Measurements from ENCODE around the gene ANKRD36C.
"Not testable (repeated sequence)": the region's sequence is repeated elsewhere in the genome, so short reads cannot be mapped to it uniquely, and the experiment has no call there.

The ANKRD36C gene

DNA sequence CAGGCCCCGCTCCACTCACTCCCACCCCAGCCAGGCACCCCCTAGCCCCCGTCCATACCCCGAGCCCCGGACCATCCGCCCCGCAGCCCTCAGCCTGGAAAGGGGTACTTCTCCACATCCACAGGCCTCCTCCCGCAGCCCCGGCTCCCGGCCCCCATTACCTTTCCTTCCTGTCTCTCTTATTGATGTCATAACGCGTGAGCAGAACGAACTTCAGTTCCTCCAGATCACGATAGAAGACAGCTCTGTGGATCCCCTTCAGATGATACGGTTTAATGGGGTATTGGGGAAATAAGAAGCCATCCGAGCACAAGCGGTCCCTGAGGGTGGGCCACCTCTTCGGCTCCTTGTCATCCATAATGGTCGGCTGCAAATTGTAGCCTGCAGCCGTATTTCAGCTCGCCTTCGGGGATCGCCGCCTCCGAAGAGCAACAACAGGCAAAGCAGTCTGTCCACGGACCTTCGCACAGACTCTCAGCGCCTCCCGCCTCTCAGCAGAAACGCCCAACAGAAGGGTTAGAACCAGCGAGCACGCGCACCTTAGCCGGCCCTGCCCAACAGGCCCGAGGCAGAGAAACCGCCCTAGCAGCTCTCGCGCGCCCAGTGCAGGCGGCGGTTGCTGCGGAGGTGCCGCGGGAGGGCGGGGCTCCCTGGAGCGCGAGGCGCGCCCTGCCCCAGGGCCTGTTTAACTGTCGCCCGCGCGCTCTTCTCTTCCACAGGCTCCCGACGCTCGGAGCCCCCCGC is at the start of gene ANKRD36C:
Gene ANKRD36C, minus strand, starts transcription at position 474 of the 744 bp plus-strand sequence. Its CDS starts 116 bp downstream, at position 358.
- not testable (repeated sequence) for DNase-seq

DNA sequence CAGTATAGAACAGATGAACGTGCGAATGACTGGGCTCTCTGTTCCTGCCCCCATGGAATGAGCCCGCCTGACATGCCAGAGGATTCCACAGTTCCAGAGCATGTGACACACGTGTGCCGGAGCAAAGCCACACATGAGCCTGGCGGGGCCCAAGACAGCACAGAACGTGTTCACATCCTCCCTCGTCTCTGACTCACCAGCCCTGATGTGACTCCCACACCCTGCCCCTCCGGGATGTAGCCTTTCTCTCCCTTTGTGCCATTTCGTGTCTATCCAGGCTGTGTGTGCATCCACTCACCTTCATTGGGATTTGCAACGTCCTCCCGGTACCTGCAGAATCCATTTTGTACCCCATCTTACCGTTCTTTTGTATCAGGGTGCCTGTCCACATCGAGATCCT is 43.9 kb upstream of the ANKRD36C start:
- not testable (repeated sequence) for DNase-seq

DNA sequence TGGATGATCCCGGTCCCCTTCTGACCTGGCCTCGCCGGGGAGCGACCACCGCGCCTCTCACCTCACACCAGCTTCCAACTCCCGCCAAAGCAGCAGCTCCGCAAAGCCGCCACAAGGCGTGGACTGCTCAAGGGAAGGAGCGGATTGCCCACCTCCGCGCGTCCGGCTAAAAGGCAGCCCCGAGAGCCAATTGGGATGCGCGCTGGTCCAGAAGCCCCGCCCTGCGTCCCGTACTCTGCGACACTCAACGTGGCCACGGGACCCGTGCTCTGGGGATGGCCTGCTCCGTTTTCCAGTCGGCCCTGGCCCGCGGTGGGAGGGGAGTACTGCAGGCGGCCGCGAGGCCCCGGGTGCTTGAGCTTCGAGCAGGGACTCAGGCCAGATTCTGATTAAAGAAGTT is 43.2 kb upstream of the ANKRD36C start, which contains the start of gene GPAT2:
Gene GPAT2, minus strand, starts transcription at position 125 of the 400 bp plus-strand sequence. CDS start 2,557 bp downstream, outside the sequence.
- not testable (repeated sequence) for DNase-seq

DNA sequence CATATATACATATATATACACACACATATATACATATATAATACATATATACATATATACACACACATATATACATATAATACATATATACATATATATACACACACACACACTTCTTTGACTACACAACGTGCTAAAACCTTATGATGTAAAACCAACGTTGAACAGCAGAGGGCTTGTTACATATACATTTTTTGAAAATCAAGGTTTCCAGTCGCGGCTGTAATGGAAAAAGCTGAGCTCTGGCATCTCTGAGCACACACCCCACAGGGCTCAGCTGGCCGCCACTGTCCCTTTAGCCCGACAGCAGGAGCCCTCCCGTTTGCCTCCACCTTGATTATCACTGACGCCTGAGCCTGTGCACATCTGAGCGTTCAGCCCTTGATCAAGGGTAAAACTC is 42.4 kb upstream of the ANKRD36C start:
- not testable (repeated sequence) for DNase-seq

DNA sequence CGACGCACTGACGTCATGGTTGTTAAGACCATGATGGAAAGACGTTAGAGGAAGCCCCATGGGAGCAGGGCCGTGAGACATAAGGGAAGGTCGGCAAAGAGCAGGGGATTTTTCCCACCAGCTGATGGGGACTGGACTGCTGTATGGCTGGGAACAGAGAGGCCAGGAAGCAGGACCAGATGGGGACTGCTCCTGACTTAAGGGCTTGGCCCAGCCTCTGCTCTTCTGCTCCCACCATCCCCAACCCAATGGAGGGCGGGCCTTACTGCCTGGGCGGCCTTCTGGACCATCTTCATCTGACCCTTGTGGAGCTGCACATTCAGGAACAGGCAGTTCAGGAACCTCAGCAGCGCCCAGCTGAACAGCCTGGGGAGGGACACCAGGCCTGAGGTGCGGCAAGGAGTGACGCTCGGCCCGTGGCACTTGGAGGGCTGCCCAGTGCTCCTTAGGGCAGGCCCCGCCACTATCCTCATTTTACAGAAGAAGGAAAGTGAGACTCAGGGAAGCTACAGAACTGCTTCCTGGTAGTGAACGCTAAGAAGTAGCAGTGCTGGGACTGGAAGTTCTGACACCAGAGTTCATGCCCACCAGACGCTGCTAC is 36.2 kb upstream of the ANKRD36C start:
- not testable (repeated sequence) for DNase-seq

DNA sequence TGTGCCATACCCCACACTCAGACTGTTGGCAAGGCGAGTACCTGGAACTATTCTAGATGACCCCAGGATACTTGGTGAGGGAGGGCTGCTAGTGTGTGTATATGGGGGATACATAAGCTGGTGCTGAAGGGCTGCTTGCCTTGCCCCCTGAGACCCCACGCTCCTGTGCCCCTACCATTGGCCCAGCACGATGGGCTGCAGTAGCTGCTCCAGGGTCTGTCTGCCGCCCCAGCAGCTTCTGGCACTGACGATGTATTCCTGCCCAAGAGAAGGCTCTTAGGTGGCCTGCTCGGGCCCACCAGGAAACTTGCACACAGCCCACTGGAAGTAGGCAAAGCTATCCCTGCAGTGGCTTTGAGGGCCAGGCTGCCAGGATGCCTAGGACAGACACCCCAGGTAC is 34.1 kb upstream of the ANKRD36C start:
- not testable (repeated sequence) for DNase-seq

DNA sequence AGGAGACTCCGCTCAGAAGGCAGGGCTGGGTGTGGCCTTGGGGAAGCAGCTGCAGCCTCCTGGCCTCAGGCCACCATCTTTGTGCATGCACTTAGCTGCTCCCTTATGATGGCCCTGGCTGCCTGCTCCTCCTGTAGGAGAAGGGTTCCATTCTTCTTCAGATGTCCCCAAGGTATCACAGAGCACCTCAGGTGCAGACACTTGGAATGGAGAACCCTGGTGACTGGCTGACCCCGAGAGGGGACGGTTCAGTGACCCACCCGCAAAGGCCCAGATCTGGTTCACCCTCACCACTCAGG is 33.5 kb upstream of the ANKRD36C start:
- no peak for DNase-seq

DNA sequence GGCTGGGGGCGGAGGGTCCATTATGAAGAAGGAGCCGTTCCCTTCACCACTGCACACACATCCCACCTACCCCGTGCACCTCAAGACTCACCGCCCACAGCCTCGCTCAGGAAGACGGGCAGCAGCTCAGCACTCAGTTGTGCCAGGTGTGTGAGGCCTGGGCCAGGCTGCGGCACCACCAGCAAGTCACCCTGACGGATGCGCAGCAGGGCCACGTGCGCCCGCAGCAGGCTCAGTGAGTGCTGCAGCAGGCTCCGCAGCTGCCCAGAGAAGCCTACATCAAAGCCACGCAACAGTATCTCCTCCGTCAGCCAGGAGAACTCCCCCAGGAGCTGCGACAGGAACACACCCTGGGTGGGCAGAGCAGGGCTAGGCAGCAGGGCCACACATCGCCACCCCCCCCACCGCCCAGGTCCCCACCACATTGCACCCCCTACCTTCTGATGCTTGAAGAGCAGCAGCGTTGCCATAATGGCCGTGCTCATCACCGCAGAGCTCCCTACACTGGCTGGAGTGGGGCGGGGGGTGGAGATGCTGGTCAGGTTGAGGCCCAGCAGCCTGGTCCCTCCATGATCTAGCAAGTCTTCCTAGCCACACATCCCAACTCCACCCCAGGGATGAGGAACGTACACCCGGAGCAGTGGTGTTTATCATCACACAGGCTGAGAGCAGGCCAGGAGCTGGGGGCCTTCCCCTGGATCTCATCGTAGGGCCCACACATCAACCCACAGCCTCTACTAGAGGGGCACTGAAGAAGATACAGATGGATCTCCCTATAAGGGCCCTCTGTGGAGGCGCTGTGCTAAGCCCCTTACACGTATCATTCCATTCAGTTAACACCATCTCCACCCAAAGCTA is 32.9 kb upstream of the ANKRD36C start:
- no peak for DNase-seq

DNA sequence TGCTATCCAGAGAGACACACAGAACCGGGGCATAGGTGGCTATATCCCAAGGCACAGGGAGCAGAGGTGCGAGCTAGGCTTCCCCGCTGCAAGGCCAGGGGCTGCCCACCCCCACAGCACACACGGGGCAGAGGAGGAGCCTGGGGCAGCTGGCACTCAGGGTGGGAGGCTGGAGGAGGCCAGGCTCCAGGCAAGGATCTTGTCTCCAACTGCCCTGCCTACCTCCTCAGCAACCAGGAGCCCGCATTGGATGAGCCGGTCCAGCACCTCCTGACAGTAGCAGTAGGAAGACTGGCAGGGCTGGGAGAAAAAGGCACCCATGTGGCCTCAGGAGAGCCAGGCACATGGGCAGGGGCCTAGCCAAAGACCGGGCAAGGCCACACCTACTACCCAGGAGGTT is 32.1 kb upstream of the ANKRD36C start:
- not testable (repeated sequence) for DNase-seq

DNA sequence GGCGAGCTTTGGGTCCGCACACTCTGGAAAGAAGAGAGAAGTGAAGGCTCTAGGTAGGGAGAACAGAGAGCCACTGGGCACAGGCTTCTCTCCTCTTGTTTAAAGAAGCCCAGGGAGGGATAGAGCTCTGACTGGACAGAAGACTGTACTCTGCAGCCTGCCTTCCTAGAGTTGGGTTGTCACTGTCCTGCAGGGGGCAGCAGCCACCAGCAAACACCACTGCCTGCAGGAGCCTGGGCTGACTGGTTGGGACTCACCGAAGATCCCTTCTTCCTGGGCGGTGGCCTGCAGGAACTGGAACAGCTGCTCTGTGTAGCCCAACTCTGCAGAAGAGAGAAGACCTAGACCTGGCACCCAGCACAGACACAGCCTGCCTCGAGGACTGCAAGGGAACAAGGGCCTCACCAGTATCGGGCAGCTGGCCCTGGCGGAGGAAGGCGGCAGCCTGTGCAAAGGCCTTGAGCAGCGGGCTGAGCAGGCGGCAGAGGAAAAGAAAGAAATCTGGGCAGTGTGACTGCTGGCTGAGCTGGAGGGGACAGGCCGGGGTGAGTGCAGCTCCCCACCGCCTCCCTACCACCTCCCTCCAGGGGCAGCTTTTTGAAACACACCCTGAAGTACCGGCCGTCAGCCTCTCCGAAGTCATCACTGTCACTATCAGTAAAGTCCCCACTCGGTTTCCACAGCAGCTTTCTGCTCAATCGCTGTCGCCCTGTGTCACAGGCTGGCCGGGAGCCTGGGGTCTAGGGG is 31.2 kb upstream of the ANKRD36C start:
- DNase-seq: not testable (repeated sequence)

DNA sequence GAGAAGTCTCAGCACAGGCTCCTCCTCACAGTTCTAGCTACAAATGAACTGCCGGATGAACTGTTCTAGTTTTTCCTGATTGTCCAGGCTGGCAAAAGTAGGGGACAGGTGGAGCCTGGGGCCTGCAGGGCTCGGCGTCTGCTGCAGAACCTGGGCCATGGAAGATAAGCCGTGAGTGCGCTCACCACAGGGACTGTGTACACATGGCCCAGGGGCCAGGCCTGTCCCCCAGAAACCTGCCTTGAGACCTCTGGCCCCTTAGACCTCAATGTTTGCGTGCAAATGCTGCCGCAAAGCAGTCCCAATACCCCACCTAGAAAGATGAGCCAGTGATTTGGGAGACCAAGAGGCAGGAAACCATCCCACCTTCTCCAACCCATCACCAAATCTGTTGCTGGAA is 30.5 kb upstream of the ANKRD36C start:
- DNase-seq: not testable (repeated sequence)

DNA sequence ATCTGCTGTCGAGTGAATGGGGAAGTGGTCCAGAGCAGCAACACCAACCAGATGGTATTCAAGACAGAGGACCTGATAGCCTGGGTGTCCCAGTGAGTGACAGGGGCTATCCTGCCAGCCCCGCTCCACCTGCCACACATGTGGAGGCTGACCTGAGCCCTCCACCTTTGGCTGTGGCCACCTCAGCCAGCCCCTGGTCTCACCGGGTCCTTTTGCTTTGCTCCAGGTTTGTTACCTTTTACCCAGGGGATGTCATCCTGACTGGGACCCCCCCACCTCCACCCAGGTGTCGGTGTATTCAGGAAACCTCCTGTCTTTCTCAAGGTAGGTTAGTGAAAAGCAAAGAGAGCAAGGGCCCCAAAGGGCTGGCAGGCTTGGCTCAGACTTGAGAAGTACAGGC is 29.5 kb upstream of the ANKRD36C start:
- DNase-seq: not testable (repeated sequence)

DNA sequence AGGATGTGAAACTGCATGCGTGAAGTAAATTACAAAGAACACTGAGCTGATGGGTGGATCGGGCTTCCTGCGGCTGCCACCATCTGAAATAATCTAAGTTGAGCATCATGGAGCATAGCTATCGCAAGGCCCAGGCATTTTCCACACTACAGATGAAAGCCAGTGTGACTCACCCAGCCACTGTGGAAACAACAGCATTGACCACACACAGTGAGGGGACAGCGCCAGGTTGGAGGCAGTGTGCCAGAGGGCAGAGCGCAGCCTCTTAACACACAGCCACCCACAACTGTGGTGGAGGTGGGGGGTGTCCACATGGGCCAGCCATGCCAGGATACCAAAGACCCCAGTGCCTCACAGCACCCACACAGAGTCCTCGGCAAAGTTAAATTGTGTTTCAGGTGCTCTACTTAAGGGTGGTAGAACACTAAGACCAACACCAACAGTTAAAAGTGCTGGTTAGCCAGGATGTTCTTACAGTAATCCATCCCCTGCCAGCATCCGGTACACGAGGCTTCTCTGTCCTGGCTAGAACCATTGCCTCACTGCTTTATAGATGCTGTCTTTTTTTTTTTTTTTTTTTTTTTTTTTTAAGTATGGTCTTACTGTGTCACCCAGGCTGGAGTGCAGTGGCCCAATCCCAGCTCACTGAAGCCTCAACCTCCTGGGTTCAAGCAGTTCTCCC is 28.4 kb upstream of the ANKRD36C start:
- DNase-seq: not testable (repeated sequence)

DNA sequence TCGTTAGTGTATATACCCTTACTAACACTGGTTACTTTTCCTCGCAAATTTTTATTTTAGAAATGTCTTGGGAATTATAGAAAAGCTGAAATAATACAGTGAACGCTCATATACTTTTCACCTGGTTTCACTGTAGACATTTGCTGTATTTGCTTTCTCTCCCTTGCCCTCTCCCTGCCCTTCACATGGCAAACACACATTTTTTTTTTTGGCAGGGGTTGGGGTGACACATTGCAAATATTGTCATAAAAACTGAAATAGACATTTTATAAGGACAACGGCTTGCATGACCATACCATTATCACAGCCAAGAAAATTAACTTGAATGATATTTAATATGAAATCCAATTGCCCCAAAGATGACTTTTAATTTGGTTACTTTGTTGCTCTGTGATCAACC is 24.7 kb upstream of the ANKRD36C start:
- DNase-seq: not testable (repeated sequence)

DNA sequence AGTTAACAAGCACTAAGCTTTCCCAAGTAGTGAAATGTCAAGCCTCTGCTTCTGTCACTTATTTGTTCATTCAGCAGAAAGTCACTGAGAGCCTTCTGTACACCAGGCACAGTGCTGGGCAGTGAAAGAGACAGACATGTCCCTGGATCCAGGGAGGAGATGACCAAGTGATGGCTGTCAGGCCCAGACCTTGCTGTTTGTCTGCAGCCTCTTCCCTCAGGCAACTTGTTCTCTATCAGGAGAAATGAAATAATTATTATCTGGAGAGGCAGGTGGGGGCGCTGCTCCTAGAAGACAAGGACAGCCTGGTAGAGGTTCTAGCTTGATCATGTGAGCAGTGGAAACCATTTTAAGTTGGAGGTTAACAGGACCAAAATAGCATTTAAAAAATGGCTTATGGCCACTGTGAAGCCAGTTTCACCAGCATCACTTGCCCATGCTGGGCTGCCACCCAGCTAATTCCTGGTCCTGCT is 21.2 kb upstream of the ANKRD36C start:
- not testable (repeated sequence) for DNase-seq

DNA sequence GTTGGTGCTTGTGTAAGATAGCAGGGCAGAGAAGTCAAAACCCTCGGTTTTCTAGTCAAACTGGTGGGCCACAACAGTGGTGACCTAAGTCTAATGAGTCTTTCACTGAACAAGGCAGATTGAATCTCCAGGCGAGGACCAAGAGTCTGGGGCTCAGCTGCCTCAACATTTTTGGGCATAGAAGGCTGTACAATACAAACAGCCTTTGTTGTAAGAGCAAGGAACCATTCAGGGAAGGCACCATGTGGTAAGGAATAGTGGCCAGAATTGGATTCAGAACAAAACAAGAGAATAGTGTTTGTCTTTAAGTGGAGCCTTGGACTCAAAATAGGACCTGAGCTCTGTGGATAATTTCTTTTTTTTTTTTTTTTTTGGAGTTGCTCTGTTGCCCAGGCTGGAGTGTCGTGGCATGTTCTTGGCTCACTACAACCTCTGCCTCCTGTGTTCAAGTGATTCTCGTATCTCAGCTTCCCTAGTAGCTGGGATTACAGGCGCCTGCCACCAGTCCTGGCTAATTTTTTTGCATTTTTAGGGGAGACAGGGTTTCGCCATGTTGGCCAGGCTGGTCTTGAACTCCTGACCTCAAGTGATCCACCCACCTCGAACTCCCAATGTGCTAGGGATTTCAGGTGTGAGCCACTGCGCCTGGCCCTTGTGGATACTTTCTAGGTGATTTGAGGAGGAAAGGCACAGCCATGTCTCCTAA is 20.6 kb upstream of the ANKRD36C start:
- not testable (repeated sequence) for DNase-seq

DNA sequence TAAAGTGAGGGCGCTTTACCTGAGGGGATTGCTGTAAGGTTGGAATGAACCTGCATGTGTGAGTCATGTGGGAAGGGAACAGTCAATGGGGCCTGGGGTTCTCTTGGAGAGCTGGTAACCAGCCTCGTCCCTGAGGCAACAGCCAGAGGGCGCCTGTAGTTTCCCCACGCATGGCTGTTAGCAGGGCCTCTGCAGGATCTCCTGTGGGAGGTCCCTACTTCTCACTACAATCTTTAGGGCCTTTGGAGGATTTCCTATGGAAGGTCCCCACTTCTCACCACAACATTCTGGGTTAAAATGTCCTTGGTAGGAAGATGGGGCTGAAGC is 19.5 kb upstream of the ANKRD36C start:
- not testable (repeated sequence) for DNase-seq

DNA sequence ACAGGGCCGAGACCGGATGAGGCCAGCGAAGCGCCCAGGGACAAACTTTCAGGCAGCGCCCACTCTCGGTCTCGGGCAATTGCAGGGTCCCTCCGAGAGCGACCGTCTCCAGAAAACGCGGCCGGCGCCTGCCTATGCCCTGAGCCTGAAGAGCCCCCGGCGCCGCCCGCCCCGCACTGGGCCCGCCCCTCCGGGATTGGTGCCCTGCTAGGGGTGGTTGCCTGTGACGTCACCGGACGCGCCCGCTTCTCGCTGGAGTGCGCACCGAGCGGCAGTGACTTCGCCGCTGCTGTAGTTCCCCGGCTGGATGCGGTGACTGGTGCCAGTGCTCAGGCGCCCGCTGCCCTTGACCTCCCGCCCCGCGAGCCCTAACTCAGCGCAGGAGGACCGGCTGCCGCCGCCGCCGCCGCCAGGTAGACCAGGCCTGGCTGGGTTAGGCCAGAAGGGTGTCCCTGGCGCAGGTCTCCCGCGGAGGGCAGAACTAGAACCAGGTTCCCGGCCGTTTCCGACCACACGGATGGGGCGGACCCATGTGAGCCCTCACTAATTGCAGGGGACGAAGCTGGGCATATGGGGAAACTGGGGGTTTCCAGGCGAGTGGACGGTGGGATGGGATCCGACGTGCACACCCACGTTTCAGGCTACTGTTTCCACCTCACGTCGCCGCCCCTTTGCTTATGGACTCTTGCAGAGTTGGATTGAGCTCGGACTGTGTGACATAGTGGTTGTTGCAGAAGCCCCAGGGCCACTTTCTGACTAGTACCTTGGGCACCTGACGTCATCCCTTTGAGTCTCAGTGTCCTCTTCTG is 18.9 kb upstream of the ANKRD36C start:
- DNase-seq: not testable (repeated sequence)

DNA sequence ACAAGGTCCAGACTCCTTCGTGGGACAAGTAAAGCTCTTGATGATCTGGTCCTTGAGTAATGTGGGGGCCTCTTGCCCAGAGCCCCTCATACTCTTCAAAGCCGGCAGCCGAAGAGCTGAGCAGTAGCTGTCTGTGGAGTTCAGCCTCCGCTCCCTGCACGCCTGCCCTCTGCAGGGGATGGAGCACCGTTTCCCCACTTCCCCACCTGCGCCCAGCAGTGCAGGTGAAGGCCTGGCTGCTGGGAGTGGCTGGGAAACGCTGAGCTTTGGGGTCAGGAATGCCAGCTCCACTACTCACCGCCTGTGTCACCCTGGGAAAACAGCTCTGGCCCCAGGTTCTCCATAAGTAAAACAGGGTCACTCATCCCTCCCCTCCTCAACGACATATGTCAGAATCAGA is 18.2 kb upstream of the ANKRD36C start:
- DNase-seq: not testable (repeated sequence)

DNA sequence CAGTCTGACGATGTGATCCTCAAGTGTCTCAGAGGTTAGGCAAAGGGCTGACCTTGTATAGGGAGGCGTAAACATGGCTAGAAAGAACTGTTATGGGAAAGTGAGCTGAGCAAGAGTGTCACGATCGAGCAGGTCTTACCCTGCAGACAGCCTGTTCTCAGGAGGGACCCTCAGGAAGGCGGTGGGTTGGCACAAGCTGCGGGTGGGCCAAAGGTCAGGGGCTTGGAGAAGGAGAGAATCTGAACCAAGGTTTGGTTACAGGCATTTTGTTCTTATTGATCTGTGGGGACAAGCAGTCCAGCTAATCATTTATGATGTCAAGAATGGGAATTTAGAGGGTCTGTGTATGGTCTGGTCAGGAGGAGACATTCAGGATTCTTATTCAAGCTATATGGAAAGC is 16.4 kb upstream of the ANKRD36C start:
- not testable (repeated sequence) for DNase-seq

DNA sequence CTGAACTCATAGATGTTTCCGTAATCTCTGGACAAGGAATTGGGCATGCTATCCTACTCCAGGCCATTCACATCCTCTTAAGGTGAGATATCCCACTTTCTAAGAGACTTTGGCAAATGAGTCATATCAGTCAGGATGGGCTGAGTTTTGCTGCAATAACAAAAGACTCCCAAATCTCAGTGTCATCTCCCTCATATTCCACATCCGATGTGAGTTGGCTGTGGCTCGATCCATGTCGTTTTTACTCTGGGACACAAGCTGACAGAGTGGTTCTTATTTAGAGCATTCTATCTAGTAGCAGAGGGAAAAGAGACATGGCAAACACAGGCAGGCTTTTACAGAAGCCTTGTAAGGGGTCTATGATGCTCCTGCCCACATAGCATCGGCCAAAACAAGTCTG is 14.6 kb upstream of the ANKRD36C start:
- not testable (repeated sequence) for DNase-seq

Measured in NCI-H524 treated with DMSO at 0.1 percent for 48 hours (cell line).